SKM-1 treated with dmso at 0.1 percent for 144 hours (cell line): ENCODE results near the gene RXRB.
"Not testable (repeated sequence)": the region's sequence is repeated elsewhere in the genome, so short reads cannot be mapped to it uniquely, and the experiment has no call there.

Experiments
- DNase-seq: peaks from one replicate; lab custom pipeline; 2025; ENCODE audit not compliant: unreplicated experiment; lab: John Stamatoyannopoulos, UW

The RXRB gene

DNA sequence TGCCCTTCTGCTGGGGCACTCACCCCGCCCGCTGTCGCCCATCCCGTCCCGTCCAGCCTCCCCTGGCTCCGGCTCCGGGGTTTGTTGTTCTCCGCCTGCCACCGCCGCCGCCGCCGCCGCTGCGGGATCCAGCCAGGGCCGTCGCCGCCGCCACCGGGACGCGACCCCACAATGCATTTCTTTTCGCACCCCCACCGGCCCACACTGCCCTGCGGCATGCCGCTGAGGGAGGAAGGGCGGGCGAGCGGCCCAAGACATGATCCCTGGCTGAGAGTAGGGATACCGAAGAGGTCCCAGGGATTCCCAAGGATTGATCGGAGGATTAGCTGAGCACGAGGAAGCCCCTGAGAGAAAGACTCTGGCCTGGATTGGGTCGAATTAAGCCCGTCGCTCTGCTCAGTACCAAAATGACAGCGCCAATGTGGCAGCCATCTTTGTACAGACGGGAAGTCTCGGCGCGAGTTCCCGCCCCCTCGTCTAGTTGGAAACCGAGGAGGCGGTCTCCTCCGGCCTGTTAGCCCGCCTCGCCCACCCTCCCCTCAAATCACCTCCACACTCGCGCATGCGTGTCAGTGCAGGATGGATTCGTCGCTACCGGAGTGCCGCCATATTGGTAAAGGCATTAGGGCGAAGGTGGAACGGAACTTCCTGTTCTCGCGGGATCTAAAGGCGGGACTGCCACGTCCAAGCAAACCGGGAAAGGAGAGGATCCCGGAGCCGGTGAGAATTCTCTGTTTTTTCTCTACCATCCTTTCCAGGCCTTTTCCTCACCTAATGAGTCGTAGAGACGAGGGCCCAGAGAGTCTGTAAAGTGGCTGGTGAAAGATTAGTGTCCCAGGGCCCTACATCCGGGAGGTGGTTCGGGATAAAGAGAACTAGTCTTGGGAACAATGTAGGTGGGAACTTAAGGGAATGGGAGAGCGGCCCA is at the start of gene RXRB, which contains the start of gene SLC39A7:
RXRB (minus strand) TSS at position 447 of the 928 bp plus-strand sequence; CDS start at position 258, 189 bp downstream.
SLC39A7 (plus strand) TSS at position 649 of the 928 bp plus-strand sequence. CDS start 379 bp downstream, outside the sequence.
- DNase-seq, result peak; percentile 92

- no peak for DNase-seq
These were observed 49.5 kb upstream of the RXRB start for GRCh38 chr6:33249732-33250630.

DNA sequence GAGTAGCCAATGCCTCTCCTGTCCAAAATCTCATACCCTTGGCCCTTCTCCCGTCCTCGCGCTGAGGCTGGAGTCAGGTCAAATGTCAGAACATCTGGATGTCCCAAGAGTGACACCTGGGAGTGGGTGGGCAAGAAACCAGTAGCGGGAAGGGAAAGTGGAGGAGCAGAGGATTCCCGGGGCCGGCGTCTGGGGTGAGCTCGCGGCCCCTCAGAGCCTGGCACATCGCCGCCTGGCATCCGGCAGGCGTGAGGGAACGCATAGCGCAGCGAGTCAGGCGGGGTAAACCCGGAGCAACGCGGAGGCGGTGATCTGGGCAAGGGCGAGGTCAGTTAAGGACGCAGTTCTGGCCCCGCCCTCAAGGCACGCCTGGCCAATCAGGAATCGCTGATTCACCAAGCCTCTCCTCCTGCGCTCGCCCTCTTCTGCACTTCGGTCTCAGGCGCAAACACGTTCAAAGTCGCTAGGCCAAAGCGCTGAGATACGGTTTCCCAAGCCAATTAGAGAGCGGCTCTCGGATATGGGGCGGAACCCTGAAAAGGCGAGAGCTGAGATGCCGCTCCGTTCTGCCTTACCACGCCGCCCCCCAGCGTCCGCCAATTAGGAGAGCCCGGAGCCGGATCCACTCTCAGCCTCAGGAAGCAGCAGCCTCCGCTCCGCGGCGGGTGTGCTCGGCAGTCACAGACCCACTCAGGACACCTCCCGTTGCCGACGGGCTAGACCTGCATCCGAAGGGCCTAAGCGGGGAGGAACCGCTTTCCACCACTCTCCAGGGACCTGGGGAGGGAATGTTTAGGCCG is 48.7 kb upstream of the RXRB start:
- DNase-seq, result peak; percentile 99

DNA sequence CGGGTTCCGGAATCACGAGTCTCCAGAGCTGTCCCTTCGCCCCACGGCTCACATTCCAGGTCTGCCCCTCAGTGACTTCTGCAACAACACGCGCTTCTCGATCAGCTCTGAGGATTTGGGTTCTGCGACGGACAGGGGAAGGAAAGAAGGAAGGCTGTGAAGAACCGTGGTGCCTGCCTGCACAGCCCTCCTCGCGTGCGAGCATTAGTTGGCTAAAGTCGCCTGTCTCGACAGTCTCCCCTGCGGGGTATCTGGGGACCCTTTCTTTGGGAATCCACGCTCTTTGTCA is 48.1 kb upstream of the RXRB start:
- no peak for DNase-seq

DNA sequence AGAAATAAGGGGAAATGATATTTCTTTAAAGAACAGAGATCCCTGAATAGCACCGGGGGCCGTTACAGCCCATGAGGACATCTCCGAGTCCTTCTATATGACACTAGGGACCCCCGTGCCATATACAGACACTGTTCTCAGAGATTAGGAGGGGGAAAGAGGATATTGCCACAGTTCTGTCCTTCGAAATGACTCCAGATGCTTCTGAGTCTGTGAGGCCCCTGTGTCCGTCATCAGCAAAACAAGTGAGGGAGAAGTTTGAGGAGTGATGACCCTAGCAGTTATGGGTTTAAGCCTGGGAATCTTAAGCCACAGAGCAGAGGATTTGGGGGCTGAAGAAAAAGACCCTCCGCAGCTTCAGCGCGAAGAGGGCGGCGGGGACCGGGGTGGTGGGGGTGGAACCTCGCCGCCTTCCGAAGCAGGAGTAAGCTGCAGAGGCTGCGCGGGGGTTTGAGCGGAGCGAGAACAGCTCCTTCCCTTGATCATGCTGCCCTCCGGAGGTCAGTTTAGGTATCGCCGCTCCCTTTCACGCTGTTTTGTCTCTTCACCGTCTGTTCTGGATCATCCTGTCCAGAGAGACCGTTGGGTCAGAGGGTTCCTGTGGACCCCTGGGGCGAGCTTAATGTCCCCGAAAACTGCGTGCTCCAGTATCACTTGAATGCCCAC is 47.6 kb upstream of the RXRB start:
- peak; percentile 86 for DNase-seq

DNA sequence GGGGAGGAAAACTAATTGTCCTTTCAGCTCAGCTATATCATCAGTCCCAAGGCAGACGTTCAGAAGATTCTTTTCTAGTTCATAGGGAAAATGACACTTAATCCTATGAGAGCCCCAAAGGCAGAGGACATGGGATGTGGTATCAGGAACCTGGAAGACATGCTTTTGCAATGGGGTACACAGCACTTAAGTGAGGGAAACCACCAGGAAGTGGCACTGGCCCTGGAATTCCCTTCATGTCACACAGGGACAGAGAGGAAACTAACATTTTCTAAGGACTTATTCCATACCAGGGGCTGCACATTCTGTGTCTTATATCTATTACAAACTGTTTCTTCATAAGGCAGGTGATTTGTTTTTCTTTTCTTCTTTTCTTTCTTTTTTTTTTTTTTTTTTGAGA is 43.0 kb upstream of the RXRB start:
- DNase-seq, result no peak

GRCh38 chr6:33241968-33242367 is 41.5 kb upstream of the RXRB start:
- no peak for DNase-seq

- DNase-seq, result no peak
These were observed 37.3 kb upstream of the RXRB start for GRCh38 chr6:33237741-33238140.

GRCh38 chr6:33236852-33237251 is 36.4 kb upstream of the RXRB start:
- DNase-seq, result no peak

DNA sequence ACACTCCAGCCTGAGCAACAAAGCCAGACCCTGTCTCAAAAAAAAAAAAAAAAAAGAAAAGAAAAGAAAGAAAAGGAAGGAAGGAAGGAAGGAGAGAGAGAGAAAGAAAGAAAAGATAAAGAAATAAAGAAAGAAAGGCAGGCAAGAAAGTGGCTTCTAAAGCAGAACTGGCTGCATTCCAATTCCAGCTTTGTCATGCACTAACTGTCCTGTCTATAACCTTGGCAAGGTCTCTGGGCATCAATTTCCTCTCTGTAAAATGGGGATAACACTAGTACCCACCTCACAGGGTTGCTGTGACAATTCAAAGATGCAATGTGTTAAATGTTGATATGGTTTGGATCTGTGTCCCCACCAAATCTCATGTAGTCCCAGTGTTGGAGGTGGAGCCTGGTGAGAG is 35.9 kb upstream of the RXRB start:
- DNase-seq, result no peak

DNA sequence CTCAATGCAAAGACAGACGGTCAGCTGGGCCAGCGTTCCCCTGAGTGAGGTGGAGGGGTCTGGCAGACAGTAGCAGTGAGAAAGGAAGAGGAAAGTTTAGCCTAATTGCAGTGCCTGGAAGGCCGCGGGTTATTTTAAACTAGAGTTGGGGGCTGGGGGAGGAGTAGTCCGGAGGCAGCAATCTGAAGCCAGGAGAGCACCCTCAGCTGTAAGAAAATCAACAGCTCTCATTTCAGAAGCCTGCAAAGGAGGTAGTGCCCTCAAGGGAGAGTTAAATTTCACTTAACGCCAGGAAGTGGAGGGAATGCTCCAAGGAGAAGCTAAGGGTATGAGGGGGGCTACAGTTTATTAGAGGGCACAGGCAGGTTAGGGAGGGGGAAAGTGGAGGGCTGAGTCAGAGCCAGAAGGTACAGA is 34.8 kb upstream of the RXRB start:
- DNase-seq, result no peak

GRCh38 chr6:33226503-33227120 is 26.1 kb upstream of the RXRB start:
- DNase-seq, result not testable (repeated sequence)

DNA sequence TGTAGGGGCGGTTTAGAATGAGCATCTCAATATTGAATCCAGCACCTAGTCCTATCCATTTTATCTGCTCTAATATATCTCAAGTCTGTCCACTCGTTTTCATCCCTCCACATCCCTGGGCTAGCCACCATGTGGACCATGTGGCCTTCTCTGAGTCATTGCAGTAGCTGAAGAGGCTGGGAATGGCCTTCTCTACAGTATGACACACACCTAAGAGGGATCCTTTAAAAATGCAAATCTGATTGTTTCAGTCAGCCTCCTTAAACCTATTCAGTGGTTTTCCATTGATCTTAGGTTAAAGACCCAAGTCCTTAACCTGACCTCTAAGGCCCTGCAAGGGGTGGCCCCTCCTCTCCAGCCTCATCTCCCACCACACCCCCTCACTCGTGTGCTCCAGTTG is 17.2 kb upstream of the RXRB start:
- DNase-seq, result no peak

GRCh38 chr6:33217246-33217645 is 16.8 kb upstream of the RXRB start:
- DNase-seq, result no peak

DNA sequence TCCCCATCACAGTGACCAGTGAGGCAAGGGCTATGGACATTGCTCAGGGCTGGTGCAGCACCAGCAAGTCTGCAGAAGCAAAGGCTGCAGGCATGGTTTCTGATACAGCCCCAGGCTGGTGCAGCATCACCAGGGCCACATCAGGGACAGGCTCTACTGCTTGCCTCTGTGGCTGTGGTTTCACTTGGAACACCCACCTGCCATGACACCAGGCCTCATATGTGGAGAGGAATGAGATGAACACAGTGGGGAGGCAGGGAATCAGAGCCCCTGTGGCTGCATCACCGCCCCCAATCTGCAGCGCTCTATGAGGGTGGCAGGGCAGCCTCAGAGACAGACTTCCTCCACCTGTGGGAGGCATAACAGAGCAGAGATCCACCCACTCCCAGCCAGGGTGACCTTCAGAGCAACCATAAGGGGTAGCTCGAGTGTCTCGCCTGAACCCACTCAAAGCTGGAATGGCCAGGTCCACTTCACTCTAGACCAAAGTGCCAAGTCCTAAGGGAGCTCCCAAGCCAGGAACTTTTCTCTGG is 15.7 kb upstream of the RXRB start:
- DNase-seq, result no peak

DNA sequence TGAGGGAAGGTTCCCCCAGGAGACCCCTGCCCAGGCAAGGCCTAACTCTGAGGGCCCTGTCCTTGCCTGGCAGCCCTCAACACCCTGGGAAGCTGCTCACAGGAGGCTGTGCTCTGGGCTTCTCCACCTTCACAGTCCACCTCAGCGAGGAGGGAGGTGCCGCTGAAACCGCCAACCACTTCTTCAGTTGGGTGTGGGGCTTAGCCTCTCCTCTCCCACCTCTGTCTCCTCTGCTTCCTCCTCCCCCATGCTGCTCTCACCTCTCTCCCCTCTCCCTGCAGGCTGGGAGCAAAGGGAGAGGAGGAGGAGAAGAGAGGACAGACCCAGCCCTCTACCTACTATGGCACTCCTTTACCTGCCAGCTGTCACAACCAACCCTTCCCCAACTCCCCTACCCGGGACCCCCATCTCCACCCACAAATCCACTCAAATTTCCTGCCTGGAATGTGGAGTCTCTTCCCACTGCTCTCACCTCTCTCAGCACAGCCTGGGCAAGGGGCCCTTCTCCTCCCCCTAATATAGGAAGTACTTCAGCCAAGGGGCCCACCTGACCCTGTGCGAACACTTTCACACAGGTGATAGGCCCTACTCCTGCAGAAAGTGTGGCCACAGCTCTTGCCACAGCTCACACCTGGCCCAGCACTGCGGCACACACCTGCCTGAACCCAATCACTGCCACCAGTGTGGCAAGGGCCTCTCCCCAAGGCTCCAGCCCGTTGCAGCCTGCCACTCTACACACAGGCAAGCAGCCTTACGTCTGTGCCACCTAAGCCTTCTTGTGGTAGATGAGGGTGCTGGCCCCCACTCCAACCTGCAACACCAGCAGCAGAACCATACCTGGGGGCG is 15.0 kb upstream of the RXRB start:
- DNase-seq, result no peak

DNA sequence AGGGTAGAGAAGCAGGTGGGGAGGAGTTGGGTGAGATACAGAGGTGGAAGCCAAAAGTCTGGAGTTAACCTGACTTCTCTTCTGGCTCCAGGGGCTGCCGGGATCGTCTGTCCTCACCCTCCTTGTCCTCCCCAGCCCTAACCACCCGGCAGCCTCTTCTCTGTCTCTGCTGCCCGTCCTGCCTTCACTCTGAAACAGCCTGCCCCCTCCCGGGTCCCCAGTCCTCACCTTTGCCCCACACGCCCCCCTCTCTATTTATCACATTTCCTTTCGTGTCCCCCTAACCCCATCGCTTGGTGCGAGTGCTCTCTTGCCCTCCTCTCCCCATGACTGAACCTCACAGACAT is 13.5 kb upstream of the RXRB start:
- no peak for DNase-seq

DNA sequence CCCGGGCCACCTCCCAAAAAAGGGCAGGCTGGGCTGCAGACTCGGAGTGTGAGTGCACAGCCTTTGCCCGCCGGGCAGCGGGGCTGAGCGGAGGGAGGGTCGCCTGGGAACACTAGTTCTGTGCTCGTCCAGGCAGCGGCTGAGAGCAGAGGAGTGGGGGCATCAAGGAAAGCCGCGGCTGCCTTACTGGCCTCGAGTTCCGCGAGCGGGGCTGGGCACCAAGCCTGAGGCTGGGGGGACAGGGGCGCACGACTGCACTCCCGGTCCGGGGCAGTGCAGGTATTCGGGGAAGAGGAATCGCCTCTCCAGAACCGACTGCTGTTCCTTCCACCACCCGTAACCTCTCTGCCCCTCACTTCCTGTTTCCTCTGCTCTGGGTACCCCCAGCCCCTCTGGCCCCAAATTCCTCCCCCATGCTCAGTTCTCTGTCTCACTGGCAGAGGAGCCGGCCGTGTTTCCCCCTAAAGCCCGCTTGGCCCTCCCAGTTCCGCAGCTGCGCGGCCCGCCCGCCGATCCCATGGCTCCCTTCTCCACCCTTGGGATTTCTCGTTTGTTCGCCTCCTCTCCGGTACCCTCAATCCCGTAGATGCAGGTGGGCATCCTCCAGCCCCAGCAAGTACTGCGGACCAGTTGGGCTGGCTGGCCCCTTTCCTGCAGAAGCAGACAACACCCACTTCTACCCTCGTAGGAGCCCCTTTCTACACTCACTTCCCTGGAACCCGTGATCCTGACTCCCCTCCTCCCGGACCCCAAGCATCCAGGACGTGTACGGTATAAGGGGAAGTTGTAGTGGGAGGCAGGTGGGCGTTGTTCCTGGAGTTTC is 12.9 kb upstream of the RXRB start:
- peak; percentile 37 for DNase-seq
